ENCODE results near the gene THOP1. TPM values are rescaled to one million over a fixed set of nuclear protein-coding genes. Genes with fewer than 3 reads are reported as not detected.
"Not testable (repeated sequence)": the region's sequence is repeated elsewhere in the genome, so short reads cannot be mapped to it uniquely, and the experiment has no call there.

Gene THOP1
- total RNA-seq, 2 experiments from 2014 or later, result 80.0 to 85.4 TPM

DNA sequence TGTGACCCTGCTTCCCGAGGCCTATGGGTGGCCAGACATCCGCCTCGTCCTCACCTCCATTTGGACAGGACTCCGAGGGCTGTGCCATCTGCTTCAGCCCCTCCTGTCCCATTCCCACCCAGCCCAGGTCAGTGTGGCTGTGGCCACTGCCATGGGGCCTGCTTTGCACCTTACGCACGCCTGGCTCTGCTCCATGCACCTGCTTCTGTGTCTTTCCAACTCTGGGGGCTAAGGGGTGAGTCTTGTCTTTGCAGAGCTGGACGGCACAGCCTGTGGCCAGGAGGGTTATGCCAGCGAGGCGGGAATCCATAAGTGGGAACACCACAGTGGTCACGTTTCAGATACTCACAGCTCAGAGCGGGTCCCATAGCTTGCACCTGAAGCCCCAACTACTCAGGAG is 29.1 kb downstream of the THOP1 start:
- CTCF ChIA-PET, result no interaction called here
- Mint-ChIP-seq H3K27ac (no peak overlapping the region), H3K27me3 (no peaks in the 10 kb centered on the region), H3K4me1 (no peaks in the 10 kb centered on the region), H3K36me3 (ENCODE audit: low read depth) (peaks cover 8% of the 10 kb centered on the region), H3K4me3 (no peak overlapping the region), H3K9me3 (no peaks in the 10 kb centered on the region)
- POLR2A ChIA-PET, result no interaction called here
- DNase-seq, result no peak

DNA sequence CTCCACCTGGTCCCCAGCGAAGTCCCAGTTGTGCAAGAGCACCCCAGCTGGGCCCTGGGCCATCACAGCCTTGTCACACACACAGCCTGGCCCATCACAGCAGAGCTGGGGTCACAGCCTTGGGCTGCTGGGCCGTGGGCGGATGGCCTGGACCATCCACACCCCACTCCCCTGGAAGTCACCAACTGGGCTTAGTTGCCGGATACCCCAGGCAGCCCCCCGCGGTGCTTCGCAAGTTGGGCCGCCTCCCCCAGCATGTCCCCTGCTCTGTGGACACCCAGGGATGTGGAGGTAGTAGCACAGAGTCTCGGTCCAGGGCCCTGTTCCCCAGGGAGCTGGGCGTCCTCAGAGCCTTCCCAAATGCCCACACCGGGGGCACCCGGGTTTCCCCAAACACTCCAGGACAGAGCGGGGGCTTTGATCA is 29.9 kb downstream of the THOP1 start:
- POLR2A ChIA-PET, result interaction anchor here (0.8 kb wide), 1 partner anchor 86 kb away, joined by 3 read pairs; the partner anchor contains the start of gene ZNF57
- Mint-ChIP-seq H3K27me3 (no peaks in the 10 kb centered on the region), H3K4me1 (peaks cover 1% of the 10 kb centered on the region), H3K4me3 (no peak overlapping the region), H3K36me3 (ENCODE audit: low read depth) (peaks cover 8% of the 10 kb centered on the region), H3K9me3 (no peaks in the 10 kb centered on the region), H3K27ac (no peak overlapping the region)
- no peak for DNase-seq
- CTCF ChIA-PET, result no interaction called here

- Mint-ChIP-seq H3K4me3 (no peak overlapping the region), H3K36me3 (ENCODE audit: low read depth) (peaks cover 8% of the 10 kb centered on the region), H3K9me3 (no peaks in the 10 kb centered on the region), H3K27ac (no peak overlapping the region), H3K27me3 (no peaks in the 10 kb centered on the region), H3K4me1 (peaks cover 3% of the 10 kb centered on the region)
- no peak for DNase-seq
- CTCF ChIA-PET, result no interaction called here
- POLR2A ChIA-PET, result interaction anchor here (1.2 kb wide), 1 partner anchor 41 kb away, joined by 3 read pairs; no protein-coding TSS in a partner anchor
These were observed 30.6 kb downstream of the THOP1 start for GRCh38 chr19:2815923-2816322.

DNA sequence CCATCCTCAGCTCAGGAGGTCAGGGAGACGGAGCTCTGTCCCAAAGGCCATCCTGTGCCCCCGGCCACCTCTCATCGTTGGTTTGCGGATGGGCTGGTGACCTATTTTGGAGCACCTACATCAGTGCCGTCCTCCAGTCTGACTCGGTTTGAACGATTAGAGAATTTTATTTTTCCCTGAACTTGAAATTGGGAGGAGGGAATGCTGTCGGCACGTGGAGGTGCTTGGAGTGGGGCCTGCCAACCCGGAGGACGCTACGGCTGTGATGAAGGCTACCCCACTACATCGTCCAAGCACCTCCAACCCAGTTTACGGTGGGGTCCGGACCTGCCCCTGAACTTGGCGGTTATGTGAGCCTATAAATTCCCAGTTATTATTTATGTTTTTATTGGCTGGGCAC is 31.3 kb downstream of the THOP1 start:
- H3K36me3 Mint-ChIP-seq (ENCODE audit: low read depth), result peaks cover 6% of the 10 kb centered on the region
- H3K4me3 Mint-ChIP-seq, result no peak overlapping the region
- ChIA-PET POLR2A (interaction anchor here (1.2 kb wide), 1 partner anchor 41 kb away, joined by 3 read pairs; no protein-coding TSS in a partner anchor), CTCF (no interaction called here)
- H3K9me3 Mint-ChIP-seq, result no peaks in the 10 kb centered on the region
- peaks cover 3% of the 10 kb centered on the region for H3K4me1 Mint-ChIP-seq
- no peaks in the 10 kb centered on the region for H3K27me3 Mint-ChIP-seq
- no peak overlapping the region for H3K27ac Mint-ChIP-seq
- no peak for DNase-seq

- H3K4me1 Mint-ChIP-seq, result not testable (repeated sequence)
These were observed 32.0 kb downstream of the THOP1 start for GRCh38 chr19:2817237-2817829.

GRCh38 chr19:2819540-2820111 is 34.3 kb downstream of the THOP1 start, which contains the start of gene ZNF554:
Gene ZNF554, plus strand, starts transcription at chr19:2819868. Its CDS starts 204 bp downstream, at chr19:2820072.
- DNase-seq, result peak; percentile 97
- Mint-ChIP-seq H3K4me3 (peak within 1 kb of the TSS; percentile 76), H3K36me3 (ENCODE audit: low read depth) (peaks cover 8% of the 10 kb centered on the region), H3K27ac (no peak within 1 kb of the TSS), H3K27me3 (no peaks in the 10 kb centered on the region), H3K9me3 (peaks cover 1% of the 10 kb centered on the region), H3K4me1 (peaks cover 3% of the 10 kb centered on the region)
- ChIA-PET POLR2A (interaction anchor here (1.5 kb wide), 1 partner anchor 36 kb away, joined by 3 read pairs; the partner anchor contains the start of gene SGTA), CTCF (interaction anchor here (0.8 to 3.5 kb wide), 9 partner anchors 11 to 216 kb away, joined by 3 to 12 read pairs (median 3); partner anchors contain the start of genes THOP1, ZNF555 and ZNF57)

More at GRCh38 chr19:2817237-2817829, 32.0 kb downstream of the THOP1 start:
- H3K27me3 Mint-ChIP-seq; DNase-seq; POLR2A ChIA-PET; H3K27ac Mint-ChIP-seq; H3K36me3 Mint-ChIP-seq (ENCODE audit: low read depth); CTCF ChIA-PET; H3K4me3 Mint-ChIP-seq; H3K9me3 Mint-ChIP-seq: not testable (repeated sequence)

DNA sequence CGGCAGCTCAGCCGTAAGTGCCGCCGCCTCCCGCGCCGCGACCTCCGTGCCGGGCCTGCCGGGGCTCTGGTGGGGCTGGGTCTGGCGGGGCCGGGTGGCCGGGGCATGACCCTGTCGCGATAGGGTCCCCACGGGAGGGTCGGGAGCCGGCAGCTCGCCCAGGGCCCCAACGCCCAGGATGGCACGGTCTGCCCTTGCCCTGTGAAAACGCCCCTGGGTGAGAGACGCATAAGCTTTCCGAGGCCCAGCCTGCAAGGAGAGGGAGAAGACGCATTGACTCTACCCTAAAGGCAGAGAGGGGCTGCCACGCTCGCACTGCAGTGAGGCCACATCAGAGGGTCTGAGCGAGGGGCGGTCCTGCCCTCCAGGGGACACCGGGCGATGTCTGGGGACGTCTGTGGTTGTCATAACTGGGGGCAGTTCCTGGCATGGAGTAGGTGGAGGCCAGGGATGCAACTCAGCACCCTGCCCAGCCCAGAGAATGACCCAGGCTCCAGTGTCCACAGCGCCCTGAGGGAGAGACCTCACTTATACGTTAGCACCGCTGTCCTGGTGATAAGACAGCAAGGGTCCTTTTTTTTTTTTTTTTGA is 34.9 kb downstream of the THOP1 start:
- peaks cover 3% of the 10 kb centered on the region for H3K4me1 Mint-ChIP-seq

DNA sequence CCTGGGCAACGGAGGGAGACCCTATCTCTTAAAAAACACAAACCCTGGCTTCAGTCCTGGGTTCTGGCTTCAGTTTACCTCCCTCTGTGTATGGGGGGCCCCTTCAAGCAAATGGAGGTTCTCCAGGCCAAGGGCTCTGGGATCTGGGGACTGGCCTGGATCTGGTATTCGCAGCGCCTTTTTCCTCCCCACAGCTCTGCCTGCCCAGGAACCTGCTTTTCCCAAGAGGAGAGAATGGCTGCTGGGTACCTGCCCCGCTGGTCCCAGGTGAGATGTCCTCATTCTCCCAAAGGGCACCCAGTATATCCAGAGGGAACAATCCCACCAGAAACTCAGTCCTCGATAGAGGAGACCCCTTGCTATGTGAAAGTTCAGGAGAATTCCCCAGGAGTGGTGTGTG is 37.5 kb downstream of the THOP1 start:
- no peak overlapping the region for H3K27ac Mint-ChIP-seq
- ChIA-PET CTCF (interaction anchor here (0.8 kb wide), 1 partner anchor 124 kb away, joined by 5 read pairs; no protein-coding TSS in a partner anchor), POLR2A (no interaction called here)
- H3K4me3 Mint-ChIP-seq, result no peak overlapping the region
- DNase-seq, result no peak
- H3K4me1 Mint-ChIP-seq, result peaks cover 3% of the 10 kb centered on the region
- peaks cover 11% of the 10 kb centered on the region for H3K9me3 Mint-ChIP-seq
- peaks cover 14% of the 10 kb centered on the region for H3K36me3 Mint-ChIP-seq (ENCODE audit: low read depth)
- no peaks in the 10 kb centered on the region for H3K27me3 Mint-ChIP-seq

More for the DNA sequence above, 34.9 kb downstream of the THOP1 start:
- H3K36me3 Mint-ChIP-seq (ENCODE audit: low read depth), result peaks cover 9% of the 10 kb centered on the region
- DNase-seq, result no peak
- ChIA-PET CTCF (interaction anchor here (1.0 to 3.5 kb wide), 4 partner anchors 11 to 172 kb away, joined by 3 to 12 read pairs (median 4); partner anchors contain the start of genes THOP1 and ZNF555), POLR2A (interaction anchor here (1.5 kb wide), 1 partner anchor 37 kb away, joined by 3 read pairs; the partner anchor contains the start of gene SGTA)
- H3K27ac Mint-ChIP-seq, result no peak overlapping the region
- peaks cover 2% of the 10 kb centered on the region for H3K9me3 Mint-ChIP-seq
- H3K27me3 Mint-ChIP-seq, result no peaks in the 10 kb centered on the region
- peak overlapping the region; percentile 76 for H3K4me3 Mint-ChIP-seq

GRCh38 chr19:2823646-2824045 is 38.3 kb downstream of the THOP1 start:
- Mint-ChIP-seq H3K27ac (no peak overlapping the region), H3K9me3 (peaks cover 17% of the 10 kb centered on the region), H3K36me3 (ENCODE audit: low read depth) (peaks cover 21% of the 10 kb centered on the region), H3K4me3 (no peak overlapping the region), H3K27me3 (no peaks in the 10 kb centered on the region), H3K4me1 (peaks cover 3% of the 10 kb centered on the region)
- DNase-seq, result no peak
- CTCF ChIA-PET, result interaction anchor here (0.8 kb wide), 1 partner anchor 125 kb away, joined by 5 read pairs; no protein-coding TSS in a partner anchor
- POLR2A ChIA-PET, result no interaction called here

GRCh38 chr19:2824129-2824528 is 38.8 kb downstream of the THOP1 start:
- H3K27me3 Mint-ChIP-seq, result no peaks in the 10 kb centered on the region
- POLR2A ChIA-PET, result no interaction called here
- DNase-seq, result no peak
- no peak overlapping the region for H3K27ac Mint-ChIP-seq
- peaks cover 3% of the 10 kb centered on the region for H3K4me1 Mint-ChIP-seq
- peaks cover 23% of the 10 kb centered on the region for H3K36me3 Mint-ChIP-seq (ENCODE audit: low read depth)
- CTCF ChIA-PET, result no interaction called here
- H3K4me3 Mint-ChIP-seq, result no peak overlapping the region
- H3K9me3 Mint-ChIP-seq, result peaks cover 18% of the 10 kb centered on the region

- ChIA-PET CTCF (no interaction called here), POLR2A (no interaction called here)
- H3K36me3 Mint-ChIP-seq (ENCODE audit: low read depth), result peaks cover 31% of the 10 kb centered on the region
These were observed 41.7 kb downstream of the THOP1 start for GRCh38 chr19:2827022-2827421.

DNA sequence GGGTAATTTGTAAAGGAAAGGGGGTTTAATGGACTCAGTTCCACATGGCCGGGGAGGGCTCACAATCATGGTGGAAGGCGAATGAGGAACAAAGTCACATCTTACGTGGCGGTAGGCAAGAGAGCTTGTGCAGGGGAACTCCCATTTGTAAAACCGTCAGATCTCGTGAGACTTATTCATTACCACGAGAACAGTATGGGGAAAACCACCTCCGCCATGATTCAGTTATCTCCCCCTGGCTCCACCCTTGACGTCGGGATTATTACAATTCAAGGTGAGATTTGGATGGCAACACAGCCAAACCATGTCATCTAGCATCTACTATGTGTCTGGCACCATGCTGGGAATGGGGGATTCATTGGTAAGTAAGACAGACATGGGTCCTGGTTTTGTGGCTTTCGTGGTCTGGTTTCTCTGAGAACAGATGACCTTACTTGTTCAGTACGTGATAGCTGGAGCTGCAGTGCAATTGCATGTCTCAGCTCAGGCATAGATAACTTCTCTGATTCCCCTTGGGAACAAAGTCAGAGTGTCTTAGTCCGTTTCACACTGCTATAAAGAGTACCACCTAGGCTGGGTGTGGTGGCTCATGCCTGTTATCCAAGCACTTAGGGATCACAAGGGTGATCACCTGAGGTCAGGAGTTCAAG is 42.7 kb downstream of the THOP1 start:
- no peak overlapping the region for H3K4me3 Mint-ChIP-seq

More at GRCh38 chr19:2827022-2827421, 41.7 kb downstream of the THOP1 start:
- DNase-seq, result no peak
- Mint-ChIP-seq H3K27ac (no peak overlapping the region), H3K27me3 (no peaks in the 10 kb centered on the region), H3K4me3 (no peak overlapping the region), H3K4me1 (no peaks in the 10 kb centered on the region), H3K9me3 (peaks cover 25% of the 10 kb centered on the region)

More for the DNA sequence above, 42.7 kb downstream of the THOP1 start:
- POLR2A ChIA-PET, result no interaction called here
- peaks cover 34% of the 10 kb centered on the region for H3K9me3 Mint-ChIP-seq
- no peak overlapping the region for H3K27ac Mint-ChIP-seq
- no peaks in the 10 kb centered on the region for H3K4me1 Mint-ChIP-seq
- H3K36me3 Mint-ChIP-seq (ENCODE audit: low read depth), result peaks cover 35% of the 10 kb centered on the region
- no peak for DNase-seq
- CTCF ChIA-PET, result no interaction called here
- H3K27me3 Mint-ChIP-seq, result no peaks in the 10 kb centered on the region

Data from activated CD4-positive, alpha-beta memory T cell treated with anti-CD3 and anti-CD28 coated beads, Interleukin-2, amount 10 ng/mL, durations not matched to agents 7 days and 5 days (primary cell).